Transverse colon (tissue), 3 donors: ENCODE data around the gene TBCK.

Source experiments
- POLR2A ChIP-seq: fragments of 450-650 bp; IDR thresholded peaks from one replicate; pipeline ENCODE4 v1.6.1; 2016; ENCODE audit warnings: antibody characterized with exemption, mild to moderate bottlenecking, moderate library complexity
- TF ChIP-seq, protein P1 (sequence below), 5 experiments: fragments of 200-600 bp in 3 of 5; fragments of 450-650 bp in 2 of 5; sonication (generic) in 3 of 5; IDR thresholded peaks; 1 replicate in 2 of 5; 2 replicates in 3 of 5; pipeline ENCODE4 v1.5.1; 2016 to 2017; ENCODE audit warnings: antibody characterized with exemption in 5 of 5, inconsistent platforms in 3 of 5, mild to moderate bottlenecking in 2 of 5, moderate library complexity in 1 of 5

- TF ChIP-seq, protein P1, sequence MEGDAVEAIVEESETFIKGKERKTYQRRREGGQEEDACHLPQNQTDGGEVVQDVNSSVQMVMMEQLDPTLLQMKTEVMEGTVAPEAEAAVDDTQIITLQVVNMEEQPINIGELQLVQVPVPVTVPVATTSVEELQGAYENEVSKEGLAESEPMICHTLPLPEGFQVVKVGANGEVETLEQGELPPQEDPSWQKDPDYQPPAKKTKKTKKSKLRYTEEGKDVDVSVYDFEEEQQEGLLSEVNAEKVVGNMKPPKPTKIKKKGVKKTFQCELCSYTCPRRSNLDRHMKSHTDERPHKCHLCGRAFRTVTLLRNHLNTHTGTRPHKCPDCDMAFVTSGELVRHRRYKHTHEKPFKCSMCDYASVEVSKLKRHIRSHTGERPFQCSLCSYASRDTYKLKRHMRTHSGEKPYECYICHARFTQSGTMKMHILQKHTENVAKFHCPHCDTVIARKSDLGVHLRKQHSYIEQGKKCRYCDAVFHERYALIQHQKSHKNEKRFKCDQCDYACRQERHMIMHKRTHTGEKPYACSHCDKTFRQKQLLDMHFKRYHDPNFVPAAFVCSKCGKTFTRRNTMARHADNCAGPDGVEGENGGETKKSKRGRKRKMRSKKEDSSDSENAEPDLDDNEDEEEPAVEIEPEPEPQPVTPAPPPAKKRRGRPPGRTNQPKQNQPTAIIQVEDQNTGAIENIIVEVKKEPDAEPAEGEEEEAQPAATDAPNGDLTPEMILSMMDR (IDR thresholded peaks at IDR 0.05): no peak
- TF ChIP-seq POLR2A: no peak
Measured at GRCh38 chr4:106096454-106096853, 219.6 kb downstream of the TBCK start.
